Neutrophil (primary cell): ENCODE data around the gene LIPM.

ENCODE experiments used
- H3K27ac ChIP-seq: fragments of 200-600 bp; sonication (generic); 2 replicates; pipeline ENCODE4 v1.5.1; 2016; ENCODE audit warnings: mild to moderate bottlenecking, moderate library complexity
- H3K27me3 ChIP-seq: fragments of 200-600 bp; sonication (generic); 2 replicates; pipeline ENCODE4 v1.6.0; 2016; ENCODE audit warnings: mild to moderate bottlenecking
- H3K36me3 ChIP-seq: fragments of 200-600 bp; sonication (generic); 2 replicates; pipeline ENCODE4 v1.5.1; 2017
- H3K4me1 ChIP-seq, 2 experiments: fragments of 200-600 bp in 1 of 2; sonication (generic) in 1 of 2; 1 replicate in 1 of 2; 2 replicates in 1 of 2; pipeline versions ENCODE4 v1.5.1 to v1.6.1; 2013 to 2016; ENCODE audit warnings: low read depth in 1 of 2, low read length in 1 of 2, mild to moderate bottlenecking in 1 of 2, moderate library complexity in 1 of 2; ENCODE audit not compliant: control insufficient read depth in 1 of 2, insufficient read depth in 1 of 2
- H3K4me3 ChIP-seq, 2 experiments: fragments of 200-600 bp in 1 of 2; sonication (generic) in 1 of 2; 1 replicate in 1 of 2; 2 replicates in 1 of 2; pipeline ENCODE4 v1.5.1; 2013 to 2016; ENCODE audit warnings: low read depth in 1 of 2, low read length in 1 of 2, mild to moderate bottlenecking in 1 of 2, moderate library complexity in 1 of 2
- H3K9me3 ChIP-seq: fragments of 200-600 bp; sonication (generic); 2 replicates; pipeline ENCODE4 v1.5.1; 2016
- CTCF ChIP-seq: fragments of 200-600 bp; sonication (generic); IDR thresholded peaks from 2 replicates; pipeline ENCODE4 v1.5.1; 2016; ENCODE audit warnings: antibody characterized with exemption

Gene LIPM

GRCh38 chr10:88802523-88803285, at the start of gene LIPM:
LIPM (plus strand) TSS chr10:88802730; CDS start chr10:88802897, 167 bp downstream.
- Histone ChIP-seq H3K27me3 (peaks cover 51% of the 10 kb centered on the region), H3K4me1 (no peaks in the 10 kb centered on the region), H3K4me3 (no peak within 1 kb of the TSS), H3K36me3 (no peaks in the 10 kb centered on the region), H3K27ac (no peak within 1 kb of the TSS), H3K9me3 (no peaks in the 10 kb centered on the region)
- TF ChIP-seq CTCF: no peak

GRCh38 chr10:88754287-88754686, 48.2 kb upstream of the LIPM start:
- no peak overlapping the region for H3K4me3 ChIP-seq
- no peak overlapping the region for H3K27ac ChIP-seq
- no peaks in the 10 kb centered on the region for H3K36me3 ChIP-seq
- peaks cover 5 to 6% of the 10 kb centered on the region in 2 experiments for H3K4me1 ChIP-seq
- H3K27me3 ChIP-seq: no peaks in the 10 kb centered on the region
- no peaks in the 10 kb centered on the region for H3K9me3 ChIP-seq
- TF ChIP-seq CTCF: no peak

- H3K27me3 ChIP-seq: no peaks in the 10 kb centered on the region
- no peak for TF ChIP-seq CTCF
- H3K4me1 ChIP-seq: peaks cover 19 to 21% of the 10 kb centered on the region in 2 experiments
- no peaks in the 10 kb centered on the region for H3K36me3 ChIP-seq
- H3K4me3 ChIP-seq: no peak overlapping the region
- H3K27ac ChIP-seq: no peak overlapping the region
- no peaks in the 10 kb centered on the region for H3K9me3 ChIP-seq
These were observed 46.8 kb upstream of the LIPM start for GRCh38 chr10:88755753-88756152.

- Histone ChIP-seq H3K4me3 (no peak overlapping the region), H3K9me3 (no peaks in the 10 kb centered on the region), H3K27ac (no peak overlapping the region), H3K27me3 (no peaks in the 10 kb centered on the region), H3K4me1 (peaks cover 27% of the 10 kb centered on the region in 2 experiments), H3K36me3 (no peaks in the 10 kb centered on the region)
- TF ChIP-seq CTCF: no peak
These were observed 45.9 kb upstream of the LIPM start for GRCh38 chr10:88756660-88757059.

GRCh38 chr10:88759366-88760101, 43.0 kb upstream of the LIPM start, which contains the start of gene LIPN:
LIPN (plus strand) TSS chr10:88760020; CDS start chr10:88761406, 1,386 bp downstream.
- H3K4me3 ChIP-seq: peak within 1 kb of the TSS; percentile 44 to 55
- peaks cover 26% of the 10 kb centered on the region for H3K36me3 ChIP-seq
- H3K4me1 ChIP-seq: peaks cover 27 to 40% of the 10 kb centered on the region in 2 experiments
- no peaks in the 10 kb centered on the region for H3K9me3 ChIP-seq
- H3K27me3 ChIP-seq: no peaks in the 10 kb centered on the region
- peak within 1 kb of the TSS; percentile 91 for H3K27ac ChIP-seq
- TF ChIP-seq CTCF: no peak
